HL-60 (cell line): ENCODE data around the gene MT1H.

Source experiments
- DNase-seq, 2 experiments: peaks; one replicate each; pipeline ENCODE4 v3.0.0-alpha.2; 2010 to 2020; ENCODE audit warnings: low read depth in 1 of 2, low spot score in 1 of 2
- H3K27ac ChIP-seq: fragments of 250-450 bp; sonication (Bioruptor Pico); replicated peaks from 2 replicates; pipeline ENCODE4 v1.5.1; 2020; ENCODE audit warnings: mild to moderate bottlenecking, moderate library complexity
- H3K27me3 ChIP-seq: fragments of 250-450 bp; sonication (Bioruptor Pico); 2 replicates; pipeline ENCODE4 v1.5.1; 2021; ENCODE audit warnings: mild to moderate bottlenecking, moderate library complexity; ENCODE audit not compliant: insufficient read depth, poor library complexity, severe bottlenecking
- H3K4me3 ChIP-seq: replicated peaks from 2 replicates; pipeline ENCODE4 v1.5.1; 2011; ENCODE audit warnings: mild to moderate bottlenecking, control low read depth, low read length; ENCODE audit not compliant: insufficient read depth
- GABPA ChIP-seq: IDR thresholded peaks from 2 replicates; pipeline ENCODE4 v1.6.1; 2012; ENCODE audit warnings: low read depth
- POLR2AphosphoS5 ChIP-seq: IDR thresholded peaks from 2 replicates; pipeline ENCODE4 v1.6.1; 2012; ENCODE audit warnings: low read depth
- SPI1 ChIP-seq: IDR thresholded peaks from 2 replicates; pipeline ENCODE4 v1.6.1; 2012; ENCODE audit warnings: low read depth, mild to moderate bottlenecking, borderline replicate concordance
- TF ChIP-seq, protein P1 (sequence below): IDR thresholded peaks from 2 replicates; pipeline ENCODE4 v1.6.1; 2012; ENCODE audit warnings: low read depth; ENCODE audit not compliant: insufficient replicate concordance
- TF ChIP-seq, protein P2 (sequence below): IDR thresholded peaks from one replicate; pipeline ENCODE4 v1.5.1; 2011; ENCODE audit warnings: low read length, control low read depth, inconsistent platforms; ENCODE audit not compliant: insufficient read depth

MT1H gene

DNA sequence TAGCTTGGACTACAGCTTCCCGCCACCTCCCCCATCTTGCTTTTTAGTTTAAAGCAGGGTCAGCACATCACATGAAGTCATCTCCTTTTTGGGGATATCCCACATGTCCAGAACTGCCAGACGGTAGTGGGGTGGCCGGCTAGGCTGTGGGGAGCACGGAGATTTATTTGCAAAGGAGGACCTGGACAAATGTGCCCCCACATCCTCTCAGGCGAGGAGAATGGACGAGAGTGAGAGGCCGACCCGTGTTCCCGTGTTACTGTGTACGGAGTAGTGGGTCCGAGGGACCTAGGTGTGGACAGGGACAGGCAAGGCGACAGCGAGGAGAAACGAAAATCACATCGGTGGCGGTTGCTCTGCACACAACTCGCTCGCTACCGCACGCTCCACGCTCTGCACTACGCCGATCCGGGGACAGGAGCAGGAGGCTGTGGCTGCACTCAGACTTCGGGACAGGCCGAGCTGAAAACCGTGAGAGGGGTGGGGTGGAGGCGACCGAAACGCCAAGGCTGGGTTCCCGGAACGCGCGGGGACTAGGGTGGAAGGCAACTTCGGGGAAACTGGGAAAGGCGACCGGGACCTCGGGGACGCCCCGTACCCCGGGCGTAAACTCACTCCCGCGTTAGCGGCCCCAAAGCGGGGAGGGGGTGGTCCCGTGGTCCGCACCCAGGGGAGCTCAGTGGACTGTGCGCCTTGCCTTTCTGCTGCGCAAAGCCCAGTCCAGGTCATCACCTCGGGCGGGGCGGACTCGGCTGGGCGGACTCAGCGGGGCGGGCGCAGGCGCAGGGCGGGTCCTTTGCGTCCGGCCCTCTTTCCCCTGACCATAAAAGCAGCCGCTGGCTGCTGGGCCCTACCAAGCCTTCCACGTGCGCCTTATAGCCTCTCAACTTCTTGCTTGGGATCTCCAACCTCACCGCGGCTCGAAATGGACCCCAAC is 31.5 kb upstream of the MT1H start, which contains the start of gene MT1A:
Gene MT1A (plus strand): TSS at position 853 of the 937 bp plus-strand sequence. CDS start 73 bp downstream, at position 926.
- DNase-seq, result no peak
- no peak within 1 kb of the TSS for H3K27ac ChIP-seq
- peaks cover 66% of the 10 kb centered on the region for H3K27me3 ChIP-seq
- TF ChIP-seq, protein P1, sequence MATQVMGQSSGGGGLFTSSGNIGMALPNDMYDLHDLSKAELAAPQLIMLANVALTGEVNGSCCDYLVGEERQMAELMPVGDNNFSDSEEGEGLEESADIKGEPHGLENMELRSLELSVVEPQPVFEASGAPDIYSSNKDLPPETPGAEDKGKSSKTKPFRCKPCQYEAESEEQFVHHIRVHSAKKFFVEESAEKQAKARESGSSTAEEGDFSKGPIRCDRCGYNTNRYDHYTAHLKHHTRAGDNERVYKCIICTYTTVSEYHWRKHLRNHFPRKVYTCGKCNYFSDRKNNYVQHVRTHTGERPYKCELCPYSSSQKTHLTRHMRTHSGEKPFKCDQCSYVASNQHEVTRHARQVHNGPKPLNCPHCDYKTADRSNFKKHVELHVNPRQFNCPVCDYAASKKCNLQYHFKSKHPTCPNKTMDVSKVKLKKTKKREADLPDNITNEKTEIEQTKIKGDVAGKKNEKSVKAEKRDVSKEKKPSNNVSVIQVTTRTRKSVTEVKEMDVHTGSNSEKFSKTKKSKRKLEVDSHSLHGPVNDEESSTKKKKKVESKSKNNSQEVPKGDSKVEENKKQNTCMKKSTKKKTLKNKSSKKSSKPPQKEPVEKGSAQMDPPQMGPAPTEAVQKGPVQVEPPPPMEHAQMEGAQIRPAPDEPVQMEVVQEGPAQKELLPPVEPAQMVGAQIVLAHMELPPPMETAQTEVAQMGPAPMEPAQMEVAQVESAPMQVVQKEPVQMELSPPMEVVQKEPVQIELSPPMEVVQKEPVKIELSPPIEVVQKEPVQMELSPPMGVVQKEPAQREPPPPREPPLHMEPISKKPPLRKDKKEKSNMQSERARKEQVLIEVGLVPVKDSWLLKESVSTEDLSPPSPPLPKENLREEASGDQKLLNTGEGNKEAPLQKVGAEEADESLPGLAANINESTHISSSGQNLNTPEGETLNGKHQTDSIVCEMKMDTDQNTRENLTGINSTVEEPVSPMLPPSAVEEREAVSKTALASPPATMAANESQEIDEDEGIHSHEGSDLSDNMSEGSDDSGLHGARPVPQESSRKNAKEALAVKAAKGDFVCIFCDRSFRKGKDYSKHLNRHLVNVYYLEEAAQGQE, result no peak
- TF ChIP-seq POLR2AphosphoS5 (no peak), GABPA (no peak)
- no peak within 1 kb of the TSS for H3K4me3 ChIP-seq

DNA sequence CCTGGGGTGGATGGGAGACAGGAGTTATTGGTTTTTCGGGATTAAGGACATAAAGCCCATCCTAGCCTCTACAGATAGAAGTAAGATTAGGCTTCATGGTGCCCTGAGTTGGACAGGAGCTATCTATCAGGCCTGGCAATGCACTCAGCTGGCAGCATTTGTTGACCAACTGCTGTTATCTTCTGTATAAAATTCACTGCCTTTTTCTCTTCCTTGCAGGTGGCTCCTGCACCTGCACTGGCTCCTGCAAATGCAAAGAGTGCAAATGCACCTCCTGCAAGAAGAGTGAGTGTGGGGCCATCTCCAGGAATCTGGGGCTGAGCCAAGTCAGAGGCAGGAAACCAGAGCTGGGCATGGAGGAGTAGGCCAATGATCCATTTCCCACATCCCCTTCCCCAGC is 30.6 kb upstream of the MT1H start:
- Histone ChIP-seq H3K4me3 (no peak overlapping the region), H3K27ac (no peak overlapping the region), H3K27me3 (peaks cover 73% of the 10 kb centered on the region)
- DNase-seq, result no peak
- TF ChIP-seq GABPA, result no peak
- TF ChIP-seq, protein P1, result no peak
- no peak for TF ChIP-seq SPI1
- TF ChIP-seq, protein P2, sequence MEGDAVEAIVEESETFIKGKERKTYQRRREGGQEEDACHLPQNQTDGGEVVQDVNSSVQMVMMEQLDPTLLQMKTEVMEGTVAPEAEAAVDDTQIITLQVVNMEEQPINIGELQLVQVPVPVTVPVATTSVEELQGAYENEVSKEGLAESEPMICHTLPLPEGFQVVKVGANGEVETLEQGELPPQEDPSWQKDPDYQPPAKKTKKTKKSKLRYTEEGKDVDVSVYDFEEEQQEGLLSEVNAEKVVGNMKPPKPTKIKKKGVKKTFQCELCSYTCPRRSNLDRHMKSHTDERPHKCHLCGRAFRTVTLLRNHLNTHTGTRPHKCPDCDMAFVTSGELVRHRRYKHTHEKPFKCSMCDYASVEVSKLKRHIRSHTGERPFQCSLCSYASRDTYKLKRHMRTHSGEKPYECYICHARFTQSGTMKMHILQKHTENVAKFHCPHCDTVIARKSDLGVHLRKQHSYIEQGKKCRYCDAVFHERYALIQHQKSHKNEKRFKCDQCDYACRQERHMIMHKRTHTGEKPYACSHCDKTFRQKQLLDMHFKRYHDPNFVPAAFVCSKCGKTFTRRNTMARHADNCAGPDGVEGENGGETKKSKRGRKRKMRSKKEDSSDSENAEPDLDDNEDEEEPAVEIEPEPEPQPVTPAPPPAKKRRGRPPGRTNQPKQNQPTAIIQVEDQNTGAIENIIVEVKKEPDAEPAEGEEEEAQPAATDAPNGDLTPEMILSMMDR, result no peak
- no peak for TF ChIP-seq POLR2AphosphoS5

DNA sequence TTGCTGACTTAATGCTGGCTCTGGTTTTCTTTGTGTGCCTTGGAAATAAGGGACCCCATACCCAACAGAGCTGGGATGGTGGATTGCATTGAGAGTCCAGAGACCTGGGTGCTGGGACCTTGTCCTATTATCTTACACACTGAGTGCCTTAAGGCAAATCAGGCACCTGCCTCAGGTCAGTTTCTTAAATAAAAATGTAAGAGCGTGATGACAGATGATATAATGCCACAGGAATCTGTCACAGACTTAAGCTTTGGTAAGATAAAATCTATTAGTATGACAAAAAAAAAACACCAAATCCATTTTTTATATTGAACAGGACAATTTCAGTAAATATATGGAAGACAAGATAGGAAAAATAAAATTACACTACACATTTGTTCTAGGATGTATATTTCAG is 29.5 kb upstream of the MT1H start:
- TF ChIP-seq, protein P1, result no peak
- no peak for TF ChIP-seq POLR2AphosphoS5
- TF ChIP-seq, protein P2, result no peak
- TF ChIP-seq GABPA, result no peak
- no peak for TF ChIP-seq SPI1
- Histone ChIP-seq H3K27ac (no peak overlapping the region), H3K4me3 (no peak overlapping the region), H3K27me3 (peaks cover 73% of the 10 kb centered on the region)
- no peak for DNase-seq
